Lower leg skin (tissue), 4 donors: Measurements from ENCODE around the gene SHBG. TPM values are rescaled to one million over a fixed set of nuclear protein-coding genes. Genes with fewer than 3 reads are reported as not detected.

Source experiments
- DNase-seq, 2 donors: peaks; one replicate each; pipeline ENCODE4 v3.0.0-alpha.2; 2019; ENCODE audit warnings: low spot score in 2 of 2
- H3K4me3 ChIP-seq: fragments of 200-600 bp; sonication (generic); 2 replicates; pipeline ENCODE4 v1.5.1; 2017; ENCODE audit warnings: mild to moderate bottlenecking, low read depth; ENCODE audit not compliant: poor library complexity, severe bottlenecking
- CTCF ChIP-seq, 3 donors: fragments of 450-650 bp; IDR thresholded peaks; one replicate each; pipeline ENCODE4 v1.5.1; 2016; ENCODE audit warnings: antibody characterized with exemption in 3 of 3, mild to moderate bottlenecking in 3 of 3, moderate library complexity in 2 of 3
- POLR2A ChIP-seq, 2 donors: fragments of 450-650 bp; IDR thresholded peaks; one replicate each; pipeline ENCODE4 v1.6.1; 2016 to 2017; ENCODE audit warnings: antibody characterized with exemption in 2 of 2, mild to moderate bottlenecking in 1 of 2, moderate library complexity in 1 of 2
- WGBS, 2 donors: methylation state at CpG; one replicate each; pipeline ENCODE4 v1.1.5; 2018; 5-methylcytosine and 5-hydroxymethylcytosine counted together
- intact Hi-C: fragments of 100-400 bp; cut with DNase I; formaldehyde crosslinking; loops from one replicate; pipeline ENCODE4 v1.15.0; 2023; ENCODE audit warnings: low total_unique reads
- total RNA-seq, 4 donors: library from RNA; depleted of rRNA; stranded (reverse); fragments of >200 nt; gene quantifications; one replicate each; pipeline ENCODE4 v1.1.0, GENCODE V29; 2016

SHBG gene
- total RNA-seq, 4 donors from 2014 or later = not detected

GRCh38 chr17:7673239-7673638 lies 43.3 kb downstream of the SHBG start:
- intact Hi-C loops = no loop called here
- 94 to 98% methylated on average over 2 of the region's 2 CpGs for WGBS, 2 donors

GRCh38 chr17:7674934-7675333 lies 45.0 kb downstream of the SHBG start:
- intact Hi-C loops = no loop called here

More at GRCh38 chr17:7673239-7673638, 43.3 kb downstream of the SHBG start:
- no peak for DNase-seq
- no peak overlapping the region for H3K4me3 ChIP-seq
- TF ChIP-seq POLR2A (IDR thresholded peaks at IDR 0.05) (no peak), CTCF (IDR thresholded peaks at IDR 0.05) (no peak)

GRCh38 chr17:7676533-7676932 lies 46.6 kb downstream of the SHBG start:
- TF ChIP-seq CTCF (IDR thresholded peaks at IDR 0.05) (no peak), POLR2A (IDR thresholded peaks at IDR 0.05) (no peak)
- intact Hi-C loops = no loop called here
- H3K4me3 ChIP-seq = no peak overlapping the region
- 88 to 95% methylated on average over 4 to 5 of the region's 5 CpGs for WGBS, 2 donors
- no peak for DNase-seq

More at GRCh38 chr17:7674934-7675333, 45.0 kb downstream of the SHBG start:
- H3K4me3 ChIP-seq = no peak overlapping the region
- TF ChIP-seq POLR2A (IDR thresholded peaks at IDR 0.05) (no peak), CTCF (IDR thresholded peaks at IDR 0.05) (no peak)
- 91% methylated on average over 12 to 14 of the region's 14 CpGs for WGBS, 2 donors
- DNase-seq = no peak

GRCh38 chr17:7677388-7678067 lies 47.6 kb downstream of the SHBG start:
- intact Hi-C loops = no loop called here
- TF ChIP-seq POLR2A (IDR thresholded peaks at IDR 0.05) (no peak), CTCF (IDR thresholded peaks at IDR 0.05) (no peak)
- WGBS, 2 donors = 78 to 87% methylated on average over 10 of the region's 10 CpGs
- DNase-seq = no peak
- no peak overlapping the region for H3K4me3 ChIP-seq

Other genes starting within 250 kb of the SHBG start
- 10 to 100 TPM; 13.0 to 25.4 (median 19.7) TPM for gene TNK1, start 249.0 kb upstream of the SHBG start, total RNA-seq
- 10 to 100 TPM; 21.6 to 38.1 (median 24.5) TPM for gene PLSCR3, start 235.6 kb upstream of the SHBG start, total RNA-seq
- gene TMEM256, start 226.0 kb upstream of the SHBG start, total RNA-seq = 10 to 100 TPM; 56.1 to 90.8 (median 65.5) TPM
- 1 to 10 TPM; 5.5 to 9.6 (median 6.4) TPM for gene NLGN2, start 222.3 kb upstream of the SHBG start, total RNA-seq
- not detected for gene SPEM1, start 209.8 kb upstream of the SHBG start, total RNA-seq
- not detected for gene SPEM2, start 204.5 kb upstream of the SHBG start, total RNA-seq
- gene SPEM3, start 201.3 kb upstream of the SHBG start, total RNA-seq = not detected
- 10 to 100 TPM; 15.5 to 23.2 (median 22.1) TPM for gene TMEM102, start 194.7 kb upstream of the SHBG start, total RNA-seq
- 10 to 100 TPM; 12.5 to 15.0 (median 13.9) TPM for gene FGF11, start 190.6 kb upstream of the SHBG start, total RNA-seq
- 10 to 100 TPM in 3 of 4 donors, 1 to 10 TPM in 1; 7.8 to 16.0 (median 13.6) TPM for gene CHRNB1, start 185.1 kb upstream of the SHBG start, total RNA-seq
- 10 to 100 TPM; 40.4 to 52.3 (median 47.7) TPM for gene ZBTB4, start 150.5 kb upstream of the SHBG start, total RNA-seq
- not detected for gene SLC35G6, start 148.7 kb upstream of the SHBG start, total RNA-seq
- gene POLR2A, start 145.8 kb upstream of the SHBG start, total RNA-seq = 100 to 1,000 TPM in 3 of 4 donors, 10 to 100 TPM in 1; 93.9 to 120 (median 110) TPM
- gene TNFSF12, start 81.1 kb upstream of the SHBG start, total RNA-seq = 10 to 100 TPM in 3 of 4 donors, 1 to 10 TPM in 1; 9.9 to 31.7 (median 20.9) TPM
- 10 to 100 TPM in 3 of 4 donors, 1 to 10 TPM in 1; 7.6 to 30.6 (median 17.6) TPM for gene TNFSF13, start 71.4 kb upstream of the SHBG start, total RNA-seq
- 10 to 100 TPM; 39.5 to 53.0 (median 48.7) TPM for gene SENP3, start 68.2 kb upstream of the SHBG start, total RNA-seq
- gene CD68, start 50.5 kb upstream of the SHBG start, total RNA-seq = 10 to 100 TPM; 14.2 to 26.9 (median 16.2) TPM
- 10 to 100 TPM; 30.4 to 97.7 (median 74.4) TPM for gene MPDU1, start 46.3 kb upstream of the SHBG start, total RNA-seq
- gene SOX15, start 40.0 kb upstream of the SHBG start, total RNA-seq = 100 to 1,000 TPM in 1 of 4 donors, 10 to 100 TPM in 3; 61.9 to 106 (median 77.8) TPM
- gene FXR2, start 15.2 kb upstream of the SHBG start, total RNA-seq = 10 to 100 TPM; 32.1 to 35.7 (median 33.9) TPM
- gene SAT2, start 2.3 kb upstream of the SHBG start, total RNA-seq = 10 to 100 TPM; 32.7 to 50.5 (median 43.0) TPM
- 1 to 10 TPM in 1 of 4 donors, under 1 TPM in 2, not detected in 1; 0.42 to 3.0 (median 0.46) TPM for gene ATP1B2, start 20.8 kb downstream of the SHBG start, total RNA-seq
- gene TP53, start 57.4 kb downstream of the SHBG start, total RNA-seq = 10 to 100 TPM; 42.8 to 57.3 (median 50.8) TPM
- gene WRAP53, start 58.3 kb downstream of the SHBG start, total RNA-seq = 1 to 10 TPM; 1.1 to 5.4 (median 4.5) TPM
- 1 to 10 TPM; 5.4 to 8.5 (median 7.6) TPM for gene EFNB3, start 75.1 kb downstream of the SHBG start, total RNA-seq
- under 1 TPM in 3 of 4 donors, not detected in 1; under 0.01 to 0.10 (median 0.05) TPM for gene DNAH2, start 87.6 kb downstream of the SHBG start, total RNA-seq
- 10 to 100 TPM; 12.5 to 30.9 (median 18.0) TPM for gene KDM6B, start 204.1 kb downstream of the SHBG start, total RNA-seq
- gene TMEM88, start 224.9 kb downstream of the SHBG start, total RNA-seq = 1 to 10 TPM in 3 of 4 donors, under 1 TPM in 1; 0.91 to 5.9 (median 3.4) TPM
- gene NAA38, start 227.4 kb downstream of the SHBG start, total RNA-seq = 100 to 1,000 TPM in 1 of 4 donors, 10 to 100 TPM in 3; 56.8 to 101 (median 91.3) TPM
- 10 to 100 TPM in 1 of 4 donors, 1 to 10 TPM in 3; 7.0 to 14.1 (median 9.1) TPM for gene CYB5D1, start 227.9 kb downstream of the SHBG start, total RNA-seq